Measurements from ENCODE around the gene SPEG. TPM values are rescaled to one million over a fixed set of nuclear protein-coding genes. Genes with fewer than 3 reads are reported as not detected.

SPEG gene
- total and polyA plus RNA-seq, 2 of the 13 experiments (the other 11 are each of a cell fraction or from before 2014, with no cell fraction given) = 0.18 to 0.24 TPM

DNA sequence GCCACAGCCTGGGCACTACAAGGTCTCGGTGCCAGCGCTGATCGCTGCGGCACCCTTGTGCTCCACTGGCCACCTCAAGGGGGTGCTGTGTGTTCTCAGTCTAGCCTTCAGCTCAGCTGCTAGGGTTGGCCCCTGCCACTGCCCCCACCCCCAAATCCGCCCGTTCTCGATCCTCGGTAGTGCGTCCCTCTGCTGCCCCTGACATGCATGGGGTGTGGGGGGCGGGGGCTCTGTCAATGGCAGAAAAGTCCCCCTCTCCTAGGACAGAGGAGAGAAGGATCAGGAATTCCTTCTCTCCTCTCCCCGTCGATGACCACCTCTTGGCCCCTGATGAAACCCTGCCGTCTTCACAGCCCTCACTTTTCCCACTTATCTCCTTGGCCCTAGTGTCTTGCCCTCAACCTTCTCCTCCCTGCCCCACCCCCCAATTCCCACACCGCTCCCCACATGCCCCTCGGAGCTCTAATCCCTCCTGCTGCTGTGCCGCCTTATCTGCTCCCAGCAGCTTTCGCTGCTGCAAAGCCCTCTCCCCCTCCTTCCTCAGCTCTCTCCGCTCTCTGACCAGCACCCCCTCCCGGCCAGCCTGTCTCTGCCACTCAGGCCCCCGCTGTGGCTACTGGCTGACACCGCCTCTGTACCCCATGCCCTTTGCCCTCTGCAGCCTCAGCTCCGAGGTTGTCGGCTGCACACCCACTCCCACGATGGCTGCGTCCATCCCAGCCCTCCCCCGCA lies 75.3 kb downstream of the SPEG start (continued):
- TF ChIP-seq, protein P1, sequence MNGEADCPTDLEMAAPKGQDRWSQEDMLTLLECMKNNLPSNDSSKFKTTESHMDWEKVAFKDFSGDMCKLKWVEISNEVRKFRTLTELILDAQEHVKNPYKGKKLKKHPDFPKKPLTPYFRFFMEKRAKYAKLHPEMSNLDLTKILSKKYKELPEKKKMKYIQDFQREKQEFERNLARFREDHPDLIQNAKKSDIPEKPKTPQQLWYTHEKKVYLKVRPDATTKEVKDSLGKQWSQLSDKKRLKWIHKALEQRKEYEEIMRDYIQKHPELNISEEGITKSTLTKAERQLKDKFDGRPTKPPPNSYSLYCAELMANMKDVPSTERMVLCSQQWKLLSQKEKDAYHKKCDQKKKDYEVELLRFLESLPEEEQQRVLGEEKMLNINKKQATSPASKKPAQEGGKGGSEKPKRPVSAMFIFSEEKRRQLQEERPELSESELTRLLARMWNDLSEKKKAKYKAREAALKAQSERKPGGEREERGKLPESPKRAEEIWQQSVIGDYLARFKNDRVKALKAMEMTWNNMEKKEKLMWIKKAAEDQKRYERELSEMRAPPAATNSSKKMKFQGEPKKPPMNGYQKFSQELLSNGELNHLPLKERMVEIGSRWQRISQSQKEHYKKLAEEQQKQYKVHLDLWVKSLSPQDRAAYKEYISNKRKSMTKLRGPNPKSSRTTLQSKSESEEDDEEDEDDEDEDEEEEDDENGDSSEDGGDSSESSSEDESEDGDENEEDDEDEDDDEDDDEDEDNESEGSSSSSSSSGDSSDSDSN (CRISPR knock-in tag; IDR thresholded peaks at IDR 0.05) = peak; percentile 53
- no peak for TF ChIP-seq RARA (CRISPR knock-in tag; IDR thresholded peaks at IDR 0.05)
- TF ChIP-seq, protein P2, sequence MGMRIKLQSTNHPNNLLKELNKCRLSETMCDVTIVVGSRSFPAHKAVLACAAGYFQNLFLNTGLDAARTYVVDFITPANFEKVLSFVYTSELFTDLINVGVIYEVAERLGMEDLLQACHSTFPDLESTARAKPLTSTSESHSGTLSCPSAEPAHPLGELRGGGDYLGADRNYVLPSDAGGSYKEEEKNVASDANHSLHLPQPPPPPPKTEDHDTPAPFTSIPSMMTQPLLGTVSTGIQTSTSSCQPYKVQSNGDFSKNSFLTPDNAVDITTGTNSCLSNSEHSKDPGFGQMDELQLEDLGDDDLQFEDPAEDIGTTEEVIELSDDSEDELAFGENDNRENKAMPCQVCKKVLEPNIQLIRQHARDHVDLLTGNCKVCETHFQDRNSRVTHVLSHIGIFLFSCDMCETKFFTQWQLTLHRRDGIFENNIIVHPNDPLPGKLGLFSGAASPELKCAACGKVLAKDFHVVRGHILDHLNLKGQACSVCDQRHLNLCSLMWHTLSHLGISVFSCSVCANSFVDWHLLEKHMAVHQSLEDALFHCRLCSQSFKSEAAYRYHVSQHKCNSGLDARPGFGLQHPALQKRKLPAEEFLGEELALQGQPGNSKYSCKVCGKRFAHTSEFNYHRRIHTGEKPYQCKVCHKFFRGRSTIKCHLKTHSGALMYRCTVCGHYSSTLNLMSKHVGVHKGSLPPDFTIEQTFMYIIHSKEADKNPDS (CRISPR knock-in tag; IDR thresholded peaks at IDR 0.05) = peak; percentile 69; the same call in 1 of the 2 replicates
- TF ChIP-seq ATF1 (CRISPR knock-in tag; IDR thresholded peaks at IDR 0.05) = no peak
- no peak for TF ChIP-seq ZNF326 (CRISPR knock-in tag; IDR thresholded peaks at IDR 0.05; ENCODE audit: borderline replicate concordance)
- no peak for TF ChIP-seq HOXA7 (CRISPR knock-in tag; IDR thresholded peaks at IDR 0.05)
- peak; percentile 69; the same call in 1 of the 2 replicates for TF ChIP-seq ZNF430 (CRISPR knock-in tag; IDR thresholded peaks at IDR 0.05)
- TF ChIP-seq ZNF510 (CRISPR knock-in tag; IDR thresholded peaks at IDR 0.05; ENCODE audit: low read depth) = no peak
- TF ChIP-seq, protein P3, sequence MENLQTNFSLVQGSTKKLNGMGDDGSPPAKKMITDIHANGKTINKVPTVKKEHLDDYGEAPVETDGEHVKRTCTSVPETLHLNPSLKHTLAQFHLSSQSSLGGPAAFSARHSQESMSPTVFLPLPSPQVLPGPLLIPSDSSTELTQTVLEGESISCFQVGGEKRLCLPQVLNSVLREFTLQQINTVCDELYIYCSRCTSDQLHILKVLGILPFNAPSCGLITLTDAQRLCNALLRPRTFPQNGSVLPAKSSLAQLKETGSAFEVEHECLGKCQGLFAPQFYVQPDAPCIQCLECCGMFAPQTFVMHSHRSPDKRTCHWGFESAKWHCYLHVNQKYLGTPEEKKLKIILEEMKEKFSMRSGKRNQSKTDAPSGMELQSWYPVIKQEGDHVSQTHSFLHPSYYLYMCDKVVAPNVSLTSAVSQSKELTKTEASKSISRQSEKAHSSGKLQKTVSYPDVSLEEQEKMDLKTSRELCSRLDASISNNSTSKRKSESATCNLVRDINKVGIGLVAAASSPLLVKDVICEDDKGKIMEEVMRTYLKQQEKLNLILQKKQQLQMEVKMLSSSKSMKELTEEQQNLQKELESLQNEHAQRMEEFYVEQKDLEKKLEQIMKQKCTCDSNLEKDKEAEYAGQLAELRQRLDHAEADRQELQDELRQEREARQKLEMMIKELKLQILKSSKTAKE (CRISPR knock-in tag; IDR thresholded peaks at IDR 0.05; ENCODE audit: borderline replicate concordance) = 0 out of 2 replicates have a peak, but pooled peaks have one; percentile 12
- no peak for TF ChIP-seq HNRNPK (IDR thresholded peaks at IDR 0.05; ENCODE audit: low read depth, low read length, poor library complexity, severe bottlenecking)
- TF ChIP-seq ZNF737 (CRISPR knock-in tag; IDR thresholded peaks at IDR 0.05; ENCODE audit: borderline replicate concordance) = no peak
- no peak for TF ChIP-seq RFXANK (CRISPR knock-in tag; IDR thresholded peaks at IDR 0.05)
- TF ChIP-seq, protein P4, sequence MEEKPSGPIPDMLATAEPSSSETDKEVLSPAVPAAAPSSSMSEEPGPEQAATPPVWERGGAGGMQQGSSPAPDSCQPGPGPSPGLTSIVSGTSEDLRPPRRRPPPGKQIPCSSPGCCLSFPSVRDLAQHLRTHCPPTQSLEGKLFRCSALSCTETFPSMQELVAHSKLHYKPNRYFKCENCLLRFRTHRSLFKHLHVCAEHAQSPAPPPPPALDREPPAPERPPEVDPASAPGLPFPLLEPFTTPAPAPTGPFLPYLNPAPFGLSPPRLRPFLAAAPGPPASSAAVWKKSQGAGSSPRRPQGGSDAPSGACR (CRISPR knock-in tag; IDR thresholded peaks at IDR 0.05) = peak; percentile 67; the same call in 1 of the 2 replicates
- no peak for TF ChIP-seq MAFK (conservative IDR thresholded peaks at IDR 0.05 in 1 of 2, IDR thresholded peaks at IDR 0.05 in 1 of 2; ENCODE audit: low read length in 2 of 2)
- TF ChIP-seq TOE1 (CRISPR knock-in tag; IDR thresholded peaks at IDR 0.05) = no peak
- TF ChIP-seq ZNF839 (CRISPR knock-in tag; IDR thresholded peaks at IDR 0.05; ENCODE audit: borderline replicate concordance) = no peak
- TF ChIP-seq ZNF543 (CRISPR knock-in tag; IDR thresholded peaks at IDR 0.05) = no peak
- no peak for TF ChIP-seq ZNF496 (CRISPR knock-in tag; IDR thresholded peaks at IDR 0.05; ENCODE audit: insufficient replicate concordance)
- TF ChIP-seq, protein P5, sequence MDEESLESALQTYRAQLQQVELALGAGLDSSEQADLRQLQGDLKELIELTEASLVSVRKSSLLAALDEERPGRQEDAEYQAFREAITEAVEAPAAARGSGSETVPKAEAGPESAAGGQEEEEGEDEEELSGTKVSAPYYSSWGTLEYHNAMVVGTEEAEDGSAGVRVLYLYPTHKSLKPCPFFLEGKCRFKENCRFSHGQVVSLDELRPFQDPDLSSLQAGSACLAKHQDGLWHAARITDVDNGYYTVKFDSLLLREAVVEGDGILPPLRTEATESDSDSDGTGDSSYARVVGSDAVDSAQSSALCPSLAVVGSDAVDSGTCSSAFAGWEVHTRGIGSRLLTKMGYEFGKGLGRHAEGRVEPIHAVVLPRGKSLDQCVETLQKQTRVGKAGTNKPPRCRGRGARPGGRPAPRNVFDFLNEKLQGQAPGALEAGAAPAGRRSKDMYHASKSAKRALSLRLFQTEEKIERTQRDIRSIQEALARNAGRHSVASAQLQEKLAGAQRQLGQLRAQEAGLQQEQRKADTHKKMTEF (CRISPR knock-in tag; IDR thresholded peaks at IDR 0.05) = peak; percentile 37; the same call in 1 of the 2 replicates
